Testis (tissue), 2 donors: ENCODE results near the gene TMEM18.

Source experiments
- CTCF ChIP-seq, 3 experiments: fragments of 450-650 bp in 2 of 3; fragments of 200-600 bp in 1 of 3; sonication (generic) in 1 of 3; IDR thresholded peaks; one replicate each; pipeline ENCODE4 v1.5.1; 2016 to 2019; ENCODE audit warnings: antibody characterized with exemption in 3 of 3, mild to moderate bottlenecking in 2 of 3, moderate library complexity in 1 of 3
- POLR2A ChIP-seq: fragments of 450-650 bp; IDR thresholded peaks from one replicate; pipeline ENCODE4 v1.6.1; 2017; ENCODE audit warnings: antibody characterized with exemption, mild to moderate bottlenecking, moderate library complexity

- TF ChIP-seq CTCF (IDR thresholded peaks at IDR 0.05): no peak
- TF ChIP-seq POLR2A: no peak
Observed at GRCh38 chr2:656676-657075, 20.5 kb downstream of the TMEM18 start.
